H1 (cell line): ENCODE data around the gene MAGT1. TPM values are rescaled to one million over a fixed set of nuclear protein-coding genes. Genes with fewer than 3 reads are reported as not detected.

Source experiments
- CTCF ChIA-PET: fragments of 300-600 bp; sonication (Branson Sonifier 250); formaldehyde crosslinking; loops from one replicate; lab custom pipeline; 2021; ENCODE audit not compliant: partially characterized antibody; lab: Charles Lee
- POLR2A ChIA-PET: fragments of 300-600 bp; sonication (Branson Sonifier 250); formaldehyde crosslinking; loops from one replicate; lab custom pipeline; 2021; ENCODE audit warnings: inconsistent platforms; ENCODE audit not compliant: partially characterized antibody; lab: Charles Lee
- DNase-seq, 2 experiments: peaks; one replicate each; pipeline versions ENCODE4 v3.0.0 to v3.0.0-alpha.2; 2010 to 2022; ENCODE audit warnings: low spot score in 2 of 2, low read depth in 1 of 2, mixed read lengths in 1 of 2
- FAIRE-seq: peaks from 2 replicates; lab custom pipeline; 2011; peaks lifted over from hg19 to GRCh38; lab: Jason Lieb, UNC
- H2AFZ ChIP-seq: 2 replicates; pipeline ENCODE4 v1.8.1; 2012; ENCODE audit warnings: low read length, inconsistent platforms
- H2AK5ac ChIP-seq: 2 replicates; pipeline ENCODE4 v1.6.1; 2013; ENCODE audit warnings: low read depth, low read length
- H2BK120ac ChIP-seq: replicated peaks from 2 replicates; pipeline ENCODE3; 2013; ENCODE audit warnings: low read depth, low read length, inconsistent platforms
- H2BK12ac ChIP-seq: 2 replicates; pipeline ENCODE4 v1.6.1; 2013; ENCODE audit warnings: low read depth, low read length
- H2BK15ac ChIP-seq: 2 replicates; pipeline ENCODE4 v1.6.1; 2013; ENCODE audit warnings: low read length
- H2BK20ac ChIP-seq: 2 replicates; pipeline ENCODE4 v1.6.1; 2013; ENCODE audit warnings: low read length
- H2BK5ac ChIP-seq: 2 replicates; pipeline ENCODE4 v1.6.1; 2013; ENCODE audit warnings: low read depth, low read length
- H3K14ac ChIP-seq: 2 replicates; pipeline ENCODE4 v1.6.1; 2013; ENCODE audit warnings: inconsistent platforms; ENCODE audit not compliant: insufficient read length
- H3K18ac ChIP-seq: 2 replicates; pipeline ENCODE4 v1.6.1; 2013; ENCODE audit warnings: low read length; ENCODE audit errors: extremely low read depth
- H3K23ac ChIP-seq: 2 replicates; pipeline ENCODE4 v1.6.1; 2013; ENCODE audit warnings: inconsistent platforms; ENCODE audit not compliant: insufficient read length
- H3K23me2 ChIP-seq: 2 replicates; pipeline ENCODE4 v1.6.1; 2013; ENCODE audit warnings: low read depth, low read length
- H3K27ac ChIP-seq: 2 replicates; pipeline ENCODE4 v1.6.1; 2011; ENCODE audit warnings: low read depth, low read length, inconsistent platforms
- H3K27me3 ChIP-seq, 4 experiments: replicated peaks in 1 of 4; 1 replicate in 1 of 4; 2 replicates in 3 of 4; pipeline versions ENCODE4 v1.6.1 to v1.8.1; 2011 to 2013; ENCODE audit warnings: low read length in 3 of 4, mild to moderate bottlenecking in 3 of 4, inconsistent platforms in 2 of 4, mixed read lengths in 2 of 4, moderate library complexity in 1 of 4; ENCODE audit not compliant: control insufficient read depth in 3 of 4, insufficient read depth in 3 of 4; ENCODE audit errors: extremely low read depth in 1 of 4
- H3K36me3 ChIP-seq, 4 experiments: 2 replicates each; pipeline versions ENCODE4 v1.6.1 to v1.8.1; 2011 to 2013; ENCODE audit warnings: mild to moderate bottlenecking in 4 of 4, low read length in 3 of 4, moderate library complexity in 2 of 4, control low read depth in 1 of 4, inconsistent platforms in 1 of 4; ENCODE audit not compliant: insufficient read depth in 4 of 4, control insufficient read depth in 2 of 4
- H3K4ac ChIP-seq: replicated peaks from 2 replicates; pipeline ENCODE3; 2013; ENCODE audit warnings: low read length, low read depth, mixed read lengths, inconsistent platforms; ENCODE audit not compliant: insufficient read length
- H3K4me1 ChIP-seq, 4 experiments: replicated peaks in 1 of 4; 1 replicate in 1 of 4; 2 replicates in 3 of 4; pipeline versions ENCODE4 v1.6.1 to v1.8.1; 2011 to 2013; ENCODE audit warnings: low read length in 3 of 4, inconsistent platforms in 2 of 4, mixed read lengths in 1 of 4; ENCODE audit not compliant: insufficient read depth in 4 of 4, control insufficient read depth in 3 of 4
- H3K4me2 ChIP-seq, 2 experiments: 2 replicates each; pipeline versions ENCODE4 v1.6.1 to v1.8.1; 2011 to 2013; ENCODE audit warnings: low read depth in 2 of 2, low read length in 2 of 2, control low read depth in 1 of 2, inconsistent platforms in 1 of 2, mild to moderate bottlenecking in 1 of 2; ENCODE audit not compliant: insufficient read depth in 1 of 2
- H3K4me3 ChIP-seq, 4 experiments: fragments of 200-600, 300-600 bp in 1 of 4; sonication (generic), shearing (Covaris generic), sonication (Bioruptor Twin) in 1 of 4; 2 replicates each; pipeline versions ENCODE4 v1.5.1 to v1.8.1; 2011 to 2016; ENCODE audit warnings: low read length in 4 of 4, low read depth in 3 of 4, control low read depth in 2 of 4, inconsistent platforms in 2 of 4, mild to moderate bottlenecking in 2 of 4, mixed read lengths in 1 of 4, moderate library complexity in 1 of 4; ENCODE audit not compliant: insufficient read depth in 2 of 4; ENCODE audit errors: extremely low read depth in 1 of 4
- H3K56ac ChIP-seq: replicated peaks from 2 replicates; pipeline ENCODE3; 2013; ENCODE audit warnings: low read depth, mild to moderate bottlenecking, mixed read lengths, low read length, inconsistent platforms; ENCODE audit not compliant: insufficient read length
- H3K79me1 ChIP-seq: 2 replicates; pipeline ENCODE4 v1.6.1; 2013; ENCODE audit warnings: low read depth, low read length, control low read depth
- H3K79me2 ChIP-seq, 2 experiments: 2 replicates each; pipeline versions ENCODE4 v1.6.1 to v1.8.1; 2012 to 2013; ENCODE audit warnings: low read length in 2 of 2, mild to moderate bottlenecking in 2 of 2, inconsistent platforms in 1 of 2; ENCODE audit not compliant: insufficient read depth in 2 of 2, control insufficient read depth in 1 of 2
- H3K9ac ChIP-seq, 4 experiments: replicated peaks in 1 of 4; 1 replicate in 1 of 4; 2 replicates in 3 of 4; pipeline versions ENCODE4 v1.6.1 to v1.8.1; 2011 to 2013; ENCODE audit warnings: low read depth in 3 of 4, low read length in 3 of 4, control low read depth in 2 of 4, mild to moderate bottlenecking in 2 of 4, moderate library complexity in 2 of 4, inconsistent platforms in 1 of 4; ENCODE audit errors: extremely low read depth in 1 of 4
- H3K9me3 ChIP-seq, 2 experiments: 2 replicates each; pipeline versions ENCODE4 v1.6.1 to v1.8.1; 2012 to 2013; ENCODE audit warnings: mild to moderate bottlenecking in 2 of 2, moderate library complexity in 2 of 2, control low read depth in 1 of 2, inconsistent platforms in 1 of 2, low read depth in 1 of 2, low read length in 1 of 2, mixed read lengths in 1 of 2; ENCODE audit not compliant: insufficient read depth in 2 of 2
- H4K20me1 ChIP-seq, 2 experiments: replicated peaks in 1 of 2; 2 replicates each; pipeline versions ENCODE3 to v1.8.1; 2011 to 2013; ENCODE audit warnings: inconsistent platforms in 2 of 2, low read length in 2 of 2, mild to moderate bottlenecking in 1 of 2; ENCODE audit not compliant: insufficient read depth in 2 of 2, control insufficient read depth in 1 of 2
- H4K5ac ChIP-seq: 2 replicates; pipeline ENCODE4 v1.6.1; 2013; ENCODE audit warnings: low read length, low read depth, mixed read lengths, inconsistent platforms; ENCODE audit not compliant: insufficient read length
- H4K8ac ChIP-seq: 2 replicates; pipeline ENCODE4 v1.8.0; 2013; ENCODE audit warnings: mild to moderate bottlenecking, moderate library complexity, low read length, inconsistent platforms; ENCODE audit not compliant: insufficient read depth; ENCODE audit errors: extremely low read depth
- H4K91ac ChIP-seq: replicated peaks from 2 replicates; pipeline ENCODE3; 2013; ENCODE audit warnings: low read length, mixed read lengths, inconsistent platforms; ENCODE audit not compliant: insufficient read length
- BCL11A ChIP-seq, 2 experiments: IDR thresholded peaks; one replicate each; pipeline ENCODE4 v1.6.1; 2011; ENCODE audit warnings: low read depth in 2 of 2, low read length in 2 of 2, mild to moderate bottlenecking in 2 of 2
- CHD1 ChIP-seq: IDR thresholded peaks from 2 replicates; pipeline ENCODE4 v1.6.1; 2012; ENCODE audit warnings: low read depth, low read length, improper control_type of control experiment
- FOSL1 ChIP-seq: IDR thresholded peaks from 2 replicates; pipeline ENCODE4 v1.6.1; 2011; ENCODE audit warnings: mild to moderate bottlenecking, low read depth, low read length, moderate library complexity; ENCODE audit not compliant: insufficient read depth
- MAFK ChIP-seq: IDR thresholded peaks from 2 replicates; pipeline ENCODE4 v1.6.1; 2012; ENCODE audit warnings: low read depth, mild to moderate bottlenecking, improper control_type of control experiment, low read length
- NANOG ChIP-seq: IDR thresholded peaks from 2 replicates; pipeline ENCODE4 v1.6.1; 2011; ENCODE audit warnings: low read length, low read depth, mild to moderate bottlenecking, inconsistent platforms; ENCODE audit not compliant: insufficient read depth, poor library complexity, severe bottlenecking
- PHF8 ChIP-seq: fragments of 200-600 bp; sonication (generic); conservative IDR thresholded peaks from 2 replicates; pipeline ENCODE4 v1.7.1; 2012; ENCODE audit warnings: low read depth, mild to moderate bottlenecking, inconsistent platforms, low read length, moderate library complexity
- RAD21 ChIP-seq, 2 experiments: IDR thresholded peaks in 1 of 2; conservative IDR thresholded peaks in 1 of 2; 2 replicates each; pipeline ENCODE4 v1.6.1; 2011; ENCODE audit warnings: low read depth in 2 of 2, low read length in 2 of 2, improper control_type of control experiment in 1 of 2, inconsistent platforms in 1 of 2, mild to moderate bottlenecking in 1 of 2, moderate library complexity in 1 of 2
- SIX5 ChIP-seq: IDR thresholded peaks from 2 replicates; pipeline ENCODE4 v1.6.1; 2011; ENCODE audit warnings: mild to moderate bottlenecking, low read depth, low read length
- TEAD4 ChIP-seq: IDR thresholded peaks from 2 replicates; pipeline ENCODE4 v1.6.1; 2012; ENCODE audit warnings: low read depth, low read length, inconsistent platforms, mixed read lengths
- YY1 ChIP-seq: IDR thresholded peaks from 2 replicates; pipeline ENCODE4 v1.6.1; 2011; ENCODE audit warnings: low read depth, mild to moderate bottlenecking, low read length
- WGBS, 2 experiments: shearing (Covaris generic) in 1 of 2; methylation state at CpG; one replicate each; pipeline versions ENCODE4 v1.1.6 to v1.1.7; 2013 to 2015; ENCODE audit warnings: low lambda C conversion rate in 2 of 2, mixed read lengths in 2 of 2, inconsistent platforms in 1 of 2, low coverage in 1 of 2, missing lambda C conversion rate in 1 of 2; ENCODE audit not compliant: insufficient replicate concordance in 2 of 2, insufficient coverage in 1 of 2, insufficient read length in 1 of 2; ENCODE audit errors: extremely low coverage in 1 of 2, missing lambda C conversion rate in 1 of 2; 5-methylcytosine and 5-hydroxymethylcytosine counted together
- polyA plus RNA-seq, 7 experiments: library from polyadenylated mRNA; depleted of rRNA in 3 of 7; stranded (reverse) in 5 of 7; unstranded in 2 of 7; fragments of >200 nt in 5 of 7; fragments of 200-250 nt in 2 of 7; gene quantifications; 1 replicate in 5 of 7; 2 replicates in 1 of 7; 4 replicates in 1 of 7; pipeline versions ENCODE4 v1.2.1 to v1.2.3, GENCODE V29; 2011 to 2013; ENCODE audit warnings: missing spikeins in 2 of 7, mixed read lengths in 2 of 7
- total RNA-seq: library from RNA; stranded (reverse); fragmentation: NEBNext Ultra II Directional; extraction: Animal tissue kit (Norgen Biotek cat#: 25700); gene quantifications from 2 replicates; pipeline ENCODE4 v1.2.1, GENCODE V29; 2021
- TF ChIP-seq, protein P1 (sequence below), 3 experiments: IDR thresholded peaks; 1 replicate in 2 of 3; 2 replicates in 1 of 3; pipeline versions ENCODE4 v1.5.1 to v1.6.1; 2011; ENCODE audit warnings: low read length in 3 of 3, mild to moderate bottlenecking in 3 of 3, inconsistent platforms in 2 of 3, low read depth in 1 of 3, moderate library complexity in 1 of 3; ENCODE audit not compliant: insufficient read depth in 1 of 3; ENCODE audit errors: control extremely low read depth in 1 of 3

Gene MAGT1
- total and polyA plus RNA-seq, 2 of the 8 experiments (the other 6 are each of a cell fraction or from before 2014, with no cell fraction given): 14.4 to 47.6 TPM

- CTCF ChIA-PET: interaction anchor here (1.7 kb wide), 1 partner anchor 107 kb away, joined by 5 read pairs; no protein-coding TSS in a partner anchor
- TF ChIP-seq TEAD4 (no peak), PHF8 (no peak), BCL11A (IDR thresholded peaks at IDR 0.05; ENCODE audit: low read depth in 2 of 2, low read length in 2 of 2) (no peak), CHD1 (no peak), RAD21 (IDR thresholded peaks at IDR 0.05 in 1 of 2, conservative IDR thresholded peaks at IDR 0.05 in 1 of 2; ENCODE audit: low read depth in 2 of 2, low read length in 2 of 2) (no peak), NANOG (no peak), MAFK (no peak), FOSL1 (no peak), YY1 (no peak), SIX5 (no peak)
- TF ChIP-seq, protein P1, sequence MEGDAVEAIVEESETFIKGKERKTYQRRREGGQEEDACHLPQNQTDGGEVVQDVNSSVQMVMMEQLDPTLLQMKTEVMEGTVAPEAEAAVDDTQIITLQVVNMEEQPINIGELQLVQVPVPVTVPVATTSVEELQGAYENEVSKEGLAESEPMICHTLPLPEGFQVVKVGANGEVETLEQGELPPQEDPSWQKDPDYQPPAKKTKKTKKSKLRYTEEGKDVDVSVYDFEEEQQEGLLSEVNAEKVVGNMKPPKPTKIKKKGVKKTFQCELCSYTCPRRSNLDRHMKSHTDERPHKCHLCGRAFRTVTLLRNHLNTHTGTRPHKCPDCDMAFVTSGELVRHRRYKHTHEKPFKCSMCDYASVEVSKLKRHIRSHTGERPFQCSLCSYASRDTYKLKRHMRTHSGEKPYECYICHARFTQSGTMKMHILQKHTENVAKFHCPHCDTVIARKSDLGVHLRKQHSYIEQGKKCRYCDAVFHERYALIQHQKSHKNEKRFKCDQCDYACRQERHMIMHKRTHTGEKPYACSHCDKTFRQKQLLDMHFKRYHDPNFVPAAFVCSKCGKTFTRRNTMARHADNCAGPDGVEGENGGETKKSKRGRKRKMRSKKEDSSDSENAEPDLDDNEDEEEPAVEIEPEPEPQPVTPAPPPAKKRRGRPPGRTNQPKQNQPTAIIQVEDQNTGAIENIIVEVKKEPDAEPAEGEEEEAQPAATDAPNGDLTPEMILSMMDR (IDR thresholded peaks at IDR 0.05; ENCODE audit: control extremely low read depth in 1 of 3, insufficient read depth in 1 of 3, low read depth in 1 of 3, low read length in 3 of 3): no peak
These were observed 22.2 kb upstream of the MAGT1 start for GRCh38 chrX:77917294-77917933.

More at GRCh38 chrX:77917294-77917933, 22.2 kb upstream of the MAGT1 start:
- Histone ChIP-seq H4K5ac (no peak overlapping the region), H2AFZ (no peak overlapping the region), H3K14ac (no peak overlapping the region), H3K36me3 (no peaks in the 10 kb centered on the region), H2BK15ac (no peak overlapping the region), H3K4ac (no peak overlapping the region), H3K56ac (no peak overlapping the region), H4K20me1 (no peaks in the 10 kb centered on the region), H3K4me2 (no peak overlapping the region), H2BK5ac (no peak overlapping the region), H3K9ac (no peak overlapping the region), H4K8ac (no peak overlapping the region), H3K18ac (no peak overlapping the region), H3K27ac (no peak overlapping the region), H3K27me3 (no peaks in the 10 kb centered on the region), H2BK12ac (no peak overlapping the region), H3K23ac (no peak overlapping the region), H4K91ac (no peak overlapping the region), H3K79me1 (no peaks in the 10 kb centered on the region), H3K4me1 (no peaks in the 10 kb centered on the region), H2BK20ac (no peak overlapping the region), H2BK120ac (no peak overlapping the region), H2AK5ac (no peak overlapping the region), H3K4me3 (no peak overlapping the region), H3K9me3 (no peaks in the 10 kb centered on the region), H3K79me2 (no peaks in the 10 kb centered on the region), H3K23me2 (no peaks in the 10 kb centered on the region)
- DNase-seq (no peak), FAIRE-seq (no peak)
- WGBS, 2 experiments: 87% methylated on average over 2 of the region's 2 CpGs; no CpG with 5 or more reads in 1 of the 2 experiments
- POLR2A ChIA-PET: no interaction called here
